GM12801 (cell line): Measurements from ENCODE around the gene ASCC1.

ENCODE experiments used
- CTCF ChIP-seq: IDR thresholded peaks from one replicate; pipeline ENCODE4 v1.5.1; 2011; ENCODE audit warnings: control low read depth; ENCODE audit not compliant: insufficient read length; ENCODE audit errors: extremely low read depth

The ASCC1 gene

GRCh38 chr10:72234560-72235095 is 18.6 kb upstream of the ASCC1 start:
- no peak for TF ChIP-seq CTCF

- TF ChIP-seq CTCF: no peak
These were observed 17.5 kb upstream of the ASCC1 start for GRCh38 chr10:72233621-72234020.

- TF ChIP-seq CTCF: no peak
These were observed 13.5 kb upstream of the ASCC1 start for GRCh38 chr10:72229261-72230251.

- no peak for TF ChIP-seq CTCF
These were observed 12.3 kb upstream of the ASCC1 start for GRCh38 chr10:72228318-72228751.

GRCh38 chr10:72227826-72228225 is 11.8 kb upstream of the ASCC1 start:
- TF ChIP-seq CTCF: no peak

GRCh38 chr10:72226418-72227027 is 10.4 kb upstream of the ASCC1 start:
- no peak for TF ChIP-seq CTCF

GRCh38 chr10:72223743-72224101 is 7.6 kb upstream of the ASCC1 start:
- TF ChIP-seq CTCF: no peak
